H1 (cell line): ENCODE data around the gene SLC9A3. TPM values are rescaled to one million over a fixed set of nuclear protein-coding genes. Genes with fewer than 3 reads are reported as not detected.

Experiments
- BACH1 ChIP-seq: IDR thresholded peaks from 2 replicates; pipeline ENCODE4 v1.6.1; 2012; ENCODE audit warnings: low read length, improper control_type of control experiment
- BCL11A ChIP-seq, 2 experiments: IDR thresholded peaks; one replicate each; pipeline ENCODE4 v1.6.1; 2011; ENCODE audit warnings: low read depth in 2 of 2, low read length in 2 of 2, mild to moderate bottlenecking in 2 of 2
- BRCA1 ChIP-seq: IDR thresholded peaks from 2 replicates; pipeline ENCODE4 v1.6.1; 2012; ENCODE audit warnings: low read depth, low read length, improper control_type of control experiment
- FOSL1 ChIP-seq: IDR thresholded peaks from 2 replicates; pipeline ENCODE4 v1.6.1; 2011; ENCODE audit warnings: mild to moderate bottlenecking, low read depth, low read length, moderate library complexity; ENCODE audit not compliant: insufficient read depth
- HDAC6 ChIP-seq: IDR thresholded peaks from one replicate; pipeline ENCODE4 v1.7.1; 2012; ENCODE audit warnings: low read depth, mild to moderate bottlenecking, inconsistent platforms, low read length, moderate library complexity
- SUZ12 ChIP-seq: fragments of 200-600 bp; sonication (generic); IDR thresholded peaks from 2 replicates; pipeline ENCODE4 v1.6.1; 2012; ENCODE audit warnings: mild to moderate bottlenecking, inconsistent platforms, low read length, moderate library complexity, mixed read lengths
- polyA plus RNA-seq, 7 experiments: library from polyadenylated mRNA; depleted of rRNA in 3 of 7; stranded (reverse) in 5 of 7; unstranded in 2 of 7; fragments of >200 nt in 5 of 7; fragments of 200-250 nt in 2 of 7; gene quantifications; 1 replicate in 5 of 7; 2 replicates in 1 of 7; 4 replicates in 1 of 7; pipeline versions ENCODE4 v1.2.1 to v1.2.3, GENCODE V29; 2011 to 2013; ENCODE audit warnings: missing spikeins in 2 of 7, mixed read lengths in 2 of 7
- total RNA-seq: library from RNA; stranded (reverse); fragmentation: NEBNext Ultra II Directional; extraction: Animal tissue kit (Norgen Biotek cat#: 25700); gene quantifications from 2 replicates; pipeline ENCODE4 v1.2.1, GENCODE V29; 2021

SLC9A3 gene
- total and polyA plus RNA-seq, 2 of the 8 experiments (the other 6 are each of a cell fraction or from before 2014, with no cell fraction given), result 0.95 to 1.0 TPM

GRCh38 chr5:482021-482420 is 42.2 kb downstream of the SLC9A3 start (continued):
- no peak for TF ChIP-seq HDAC6
- TF ChIP-seq BRCA1, result no peak
- no peak for TF ChIP-seq BACH1
- TF ChIP-seq BCL11A (IDR thresholded peaks at IDR 0.05; ENCODE audit: low read depth in 2 of 2, low read length in 2 of 2), result no peak
- no peak for TF ChIP-seq FOSL1
- no peak for TF ChIP-seq SUZ12
- TF ChIP-seq, all 59 proteins: peak for 0
